HG02970 (cell line): ENCODE data around the gene CTIF.

Source experiments
- ATAC-seq: cut with Tn5 transposase; IDR thresholded peaks from one replicate; pipeline ENCODE4 v1.9.1; 2021; ENCODE audit warnings: mild to moderate bottlenecking, moderate library complexity, moderate number of reproducible peaks; ENCODE audit not compliant: unreplicated experiment, low FRiP score

The CTIF gene

GRCh38 chr18:48900469-48900868, 361.6 kb downstream of the CTIF start:
- ATAC-seq = no peak

- ATAC-seq = no peak
Observed at GRCh38 chr18:48901145-48902022, 362.6 kb downstream of the CTIF start.

- no peak for ATAC-seq
Observed at GRCh38 chr18:48902023-48902855, 363.4 kb downstream of the CTIF start.

- ATAC-seq = no peak
Observed at GRCh38 chr18:48902856-48903601, 364.2 kb downstream of the CTIF start.

GRCh38 chr18:48904091-48904490, 365.3 kb downstream of the CTIF start:
- ATAC-seq = no peak

GRCh38 chr18:48904847-48905394, 366.1 kb downstream of the CTIF start:
- ATAC-seq = no peak

- no peak for ATAC-seq
Observed at GRCh38 chr18:48905513-48905912, 366.7 kb downstream of the CTIF start.

GRCh38 chr18:48908916-48909315, 370.1 kb downstream of the CTIF start:
- ATAC-seq = no peak

- no peak for ATAC-seq
Observed at GRCh38 chr18:48909721-48910120, 370.9 kb downstream of the CTIF start.

GRCh38 chr18:48910972-48911545, 372.2 kb downstream of the CTIF start:
- no peak for ATAC-seq
